H1 (cell line): ENCODE measurements around the gene CROCC. TPM values are rescaled to one million over a fixed set of nuclear protein-coding genes. Genes with fewer than 3 reads are reported as not detected.

Experiments used
- CTCF ChIA-PET: fragments of 300-600 bp; sonication (Branson Sonifier 250); formaldehyde crosslinking; loops from one replicate; lab custom pipeline; 2021; ENCODE audit not compliant: partially characterized antibody; lab: Charles Lee
- POLR2A ChIA-PET: fragments of 300-600 bp; sonication (Branson Sonifier 250); formaldehyde crosslinking; loops from one replicate; lab custom pipeline; 2021; ENCODE audit warnings: inconsistent platforms; ENCODE audit not compliant: partially characterized antibody; lab: Charles Lee
- DNase-seq, 2 experiments: peaks; one replicate each; pipeline versions ENCODE4 v3.0.0 to v3.0.0-alpha.2; 2010 to 2022; ENCODE audit warnings: low spot score in 2 of 2, low read depth in 1 of 2, mixed read lengths in 1 of 2
- FAIRE-seq: peaks from 2 replicates; lab custom pipeline; 2011; peaks lifted over from hg19 to GRCh38; lab: Jason Lieb, UNC
- H2AFZ ChIP-seq: 2 replicates; pipeline ENCODE4 v1.8.1; 2012; ENCODE audit warnings: low read length, inconsistent platforms
- H2AK5ac ChIP-seq: 2 replicates; pipeline ENCODE4 v1.6.1; 2013; ENCODE audit warnings: low read depth, low read length
- H2BK120ac ChIP-seq: replicated peaks from 2 replicates; pipeline ENCODE3; 2013; ENCODE audit warnings: low read depth, low read length, inconsistent platforms
- H2BK12ac ChIP-seq: 2 replicates; pipeline ENCODE4 v1.6.1; 2013; ENCODE audit warnings: low read depth, low read length
- H2BK15ac ChIP-seq: 2 replicates; pipeline ENCODE4 v1.6.1; 2013; ENCODE audit warnings: low read length
- H2BK20ac ChIP-seq: 2 replicates; pipeline ENCODE4 v1.6.1; 2013; ENCODE audit warnings: low read length
- H2BK5ac ChIP-seq: 2 replicates; pipeline ENCODE4 v1.6.1; 2013; ENCODE audit warnings: low read depth, low read length
- H3K14ac ChIP-seq: 2 replicates; pipeline ENCODE4 v1.6.1; 2013; ENCODE audit warnings: inconsistent platforms; ENCODE audit not compliant: insufficient read length
- H3K18ac ChIP-seq: 2 replicates; pipeline ENCODE4 v1.6.1; 2013; ENCODE audit warnings: low read length; ENCODE audit errors: extremely low read depth
- H3K23ac ChIP-seq: 2 replicates; pipeline ENCODE4 v1.6.1; 2013; ENCODE audit warnings: inconsistent platforms; ENCODE audit not compliant: insufficient read length
- H3K23me2 ChIP-seq: 2 replicates; pipeline ENCODE4 v1.6.1; 2013; ENCODE audit warnings: low read depth, low read length
- H3K27ac ChIP-seq: 2 replicates; pipeline ENCODE4 v1.6.1; 2011; ENCODE audit warnings: low read depth, low read length, inconsistent platforms
- H3K27me3 ChIP-seq, 4 experiments: replicated peaks in 1 of 4; 1 replicate in 1 of 4; 2 replicates in 3 of 4; pipeline versions ENCODE4 v1.6.1 to v1.8.1; 2011 to 2013; ENCODE audit warnings: low read length in 3 of 4, mild to moderate bottlenecking in 3 of 4, inconsistent platforms in 2 of 4, mixed read lengths in 2 of 4, moderate library complexity in 1 of 4; ENCODE audit not compliant: control insufficient read depth in 3 of 4, insufficient read depth in 3 of 4; ENCODE audit errors: extremely low read depth in 1 of 4
- H3K36me3 ChIP-seq, 4 experiments: 2 replicates each; pipeline versions ENCODE4 v1.6.1 to v1.8.1; 2011 to 2013; ENCODE audit warnings: mild to moderate bottlenecking in 4 of 4, low read length in 3 of 4, moderate library complexity in 2 of 4, control low read depth in 1 of 4, inconsistent platforms in 1 of 4; ENCODE audit not compliant: insufficient read depth in 4 of 4, control insufficient read depth in 2 of 4
- H3K4ac ChIP-seq: replicated peaks from 2 replicates; pipeline ENCODE3; 2013; ENCODE audit warnings: low read length, low read depth, mixed read lengths, inconsistent platforms; ENCODE audit not compliant: insufficient read length
- H3K4me1 ChIP-seq, 4 experiments: replicated peaks in 1 of 4; 1 replicate in 1 of 4; 2 replicates in 3 of 4; pipeline versions ENCODE4 v1.6.1 to v1.8.1; 2011 to 2013; ENCODE audit warnings: low read length in 3 of 4, inconsistent platforms in 2 of 4, mixed read lengths in 1 of 4; ENCODE audit not compliant: insufficient read depth in 4 of 4, control insufficient read depth in 3 of 4
- H3K4me2 ChIP-seq, 2 experiments: 2 replicates each; pipeline versions ENCODE4 v1.6.1 to v1.8.1; 2011 to 2013; ENCODE audit warnings: low read depth in 2 of 2, low read length in 2 of 2, control low read depth in 1 of 2, inconsistent platforms in 1 of 2, mild to moderate bottlenecking in 1 of 2; ENCODE audit not compliant: insufficient read depth in 1 of 2
- H3K4me3 ChIP-seq, 4 experiments: fragments of 200-600, 300-600 bp in 1 of 4; sonication (generic), shearing (Covaris generic), sonication (Bioruptor Twin) in 1 of 4; 2 replicates each; pipeline versions ENCODE4 v1.5.1 to v1.8.1; 2011 to 2016; ENCODE audit warnings: low read length in 4 of 4, low read depth in 3 of 4, control low read depth in 2 of 4, inconsistent platforms in 2 of 4, mild to moderate bottlenecking in 2 of 4, mixed read lengths in 1 of 4, moderate library complexity in 1 of 4; ENCODE audit not compliant: insufficient read depth in 2 of 4; ENCODE audit errors: extremely low read depth in 1 of 4
- H3K56ac ChIP-seq: replicated peaks from 2 replicates; pipeline ENCODE3; 2013; ENCODE audit warnings: low read depth, mild to moderate bottlenecking, mixed read lengths, low read length, inconsistent platforms; ENCODE audit not compliant: insufficient read length
- H3K79me1 ChIP-seq: 2 replicates; pipeline ENCODE4 v1.6.1; 2013; ENCODE audit warnings: low read depth, low read length, control low read depth
- H3K79me2 ChIP-seq, 2 experiments: 2 replicates each; pipeline versions ENCODE4 v1.6.1 to v1.8.1; 2012 to 2013; ENCODE audit warnings: low read length in 2 of 2, mild to moderate bottlenecking in 2 of 2, inconsistent platforms in 1 of 2; ENCODE audit not compliant: insufficient read depth in 2 of 2, control insufficient read depth in 1 of 2
- H3K9ac ChIP-seq, 4 experiments: replicated peaks in 1 of 4; 1 replicate in 1 of 4; 2 replicates in 3 of 4; pipeline versions ENCODE4 v1.6.1 to v1.8.1; 2011 to 2013; ENCODE audit warnings: low read depth in 3 of 4, low read length in 3 of 4, control low read depth in 2 of 4, mild to moderate bottlenecking in 2 of 4, moderate library complexity in 2 of 4, inconsistent platforms in 1 of 4; ENCODE audit errors: extremely low read depth in 1 of 4
- H3K9me3 ChIP-seq, 2 experiments: 2 replicates each; pipeline versions ENCODE4 v1.6.1 to v1.8.1; 2012 to 2013; ENCODE audit warnings: mild to moderate bottlenecking in 2 of 2, moderate library complexity in 2 of 2, control low read depth in 1 of 2, inconsistent platforms in 1 of 2, low read depth in 1 of 2, low read length in 1 of 2, mixed read lengths in 1 of 2; ENCODE audit not compliant: insufficient read depth in 2 of 2
- H4K20me1 ChIP-seq, 2 experiments: replicated peaks in 1 of 2; 2 replicates each; pipeline versions ENCODE3 to v1.8.1; 2011 to 2013; ENCODE audit warnings: inconsistent platforms in 2 of 2, low read length in 2 of 2, mild to moderate bottlenecking in 1 of 2; ENCODE audit not compliant: insufficient read depth in 2 of 2, control insufficient read depth in 1 of 2
- H4K5ac ChIP-seq: 2 replicates; pipeline ENCODE4 v1.6.1; 2013; ENCODE audit warnings: low read length, low read depth, mixed read lengths, inconsistent platforms; ENCODE audit not compliant: insufficient read length
- H4K8ac ChIP-seq: 2 replicates; pipeline ENCODE4 v1.8.0; 2013; ENCODE audit warnings: mild to moderate bottlenecking, moderate library complexity, low read length, inconsistent platforms; ENCODE audit not compliant: insufficient read depth; ENCODE audit errors: extremely low read depth
- H4K91ac ChIP-seq: replicated peaks from 2 replicates; pipeline ENCODE3; 2013; ENCODE audit warnings: low read length, mixed read lengths, inconsistent platforms; ENCODE audit not compliant: insufficient read length
- CHD2 ChIP-seq: IDR thresholded peaks from 2 replicates; pipeline ENCODE4 v1.6.1; 2012; ENCODE audit warnings: low read length, improper control_type of control experiment
- CREB1 ChIP-seq: IDR thresholded peaks from 2 replicates; pipeline ENCODE4 v1.6.1; 2012; ENCODE audit warnings: inconsistent platforms
- MAX ChIP-seq: IDR thresholded peaks from 2 replicates; pipeline ENCODE4 v1.6.1; 2012; ENCODE audit warnings: inconsistent platforms
- NANOG ChIP-seq: IDR thresholded peaks from 2 replicates; pipeline ENCODE4 v1.6.1; 2011; ENCODE audit warnings: low read length, low read depth, mild to moderate bottlenecking, inconsistent platforms; ENCODE audit not compliant: insufficient read depth, poor library complexity, severe bottlenecking
- POLR2AphosphoS5 ChIP-seq: IDR thresholded peaks from 2 replicates; pipeline ENCODE4 v1.6.1; 2011; ENCODE audit warnings: low read depth, low read length
- RXRA ChIP-seq: IDR thresholded peaks from 2 replicates; pipeline ENCODE4 v1.6.1; 2011; ENCODE audit warnings: low read depth, mild to moderate bottlenecking, low read length, moderate library complexity; ENCODE audit not compliant: insufficient read depth
- SP1 ChIP-seq: IDR thresholded peaks from 2 replicates; pipeline ENCODE4 v1.6.1; 2011; ENCODE audit warnings: low read depth, low read length
- TEAD4 ChIP-seq: IDR thresholded peaks from 2 replicates; pipeline ENCODE4 v1.6.1; 2012; ENCODE audit warnings: low read depth, low read length, inconsistent platforms, mixed read lengths
- USF2 ChIP-seq: IDR thresholded peaks from 2 replicates; pipeline ENCODE4 v1.6.1; 2011; ENCODE audit warnings: low read length, improper control_type of control experiment
- ZNF274 ChIP-seq: IDR thresholded peaks from 2 replicates; pipeline ENCODE4 v1.7.0; 2012; ENCODE audit warnings: low read length, borderline replicate concordance; ENCODE audit errors: extremely low read depth
- WGBS, 2 experiments: shearing (Covaris generic) in 1 of 2; methylation state at CpG; one replicate each; pipeline versions ENCODE4 v1.1.6 to v1.1.7; 2013 to 2015; ENCODE audit warnings: low lambda C conversion rate in 2 of 2, mixed read lengths in 2 of 2, inconsistent platforms in 1 of 2, low coverage in 1 of 2, missing lambda C conversion rate in 1 of 2; ENCODE audit not compliant: insufficient replicate concordance in 2 of 2, insufficient coverage in 1 of 2, insufficient read length in 1 of 2; ENCODE audit errors: extremely low coverage in 1 of 2, missing lambda C conversion rate in 1 of 2; 5-methylcytosine and 5-hydroxymethylcytosine counted together
- polyA plus RNA-seq, 7 experiments: library from polyadenylated mRNA; depleted of rRNA in 3 of 7; stranded (reverse) in 5 of 7; unstranded in 2 of 7; fragments of >200 nt in 5 of 7; fragments of 200-250 nt in 2 of 7; gene quantifications; 1 replicate in 5 of 7; 2 replicates in 1 of 7; 4 replicates in 1 of 7; pipeline versions ENCODE4 v1.2.1 to v1.2.3, GENCODE V29; 2011 to 2013; ENCODE audit warnings: missing spikeins in 2 of 7, mixed read lengths in 2 of 7
- total RNA-seq: library from RNA; stranded (reverse); fragmentation: NEBNext Ultra II Directional; extraction: Animal tissue kit (Norgen Biotek cat#: 25700); gene quantifications from 2 replicates; pipeline ENCODE4 v1.2.1, GENCODE V29; 2021

Gene CROCC
- total and polyA plus RNA-seq, 2 of the 8 experiments (the other 6 are each of a cell fraction or from before 2014, with no cell fraction given): 12.1 to 39.5 TPM

GRCh38 chr1:17012775-17013490, 91.2 kb downstream of the CROCC start:
- Histone ChIP-seq H3K9ac (no peak overlapping the region; a peak in 1 of 7 replicates), H3K36me3 (no peaks in the 10 kb centered on the region), H2AK5ac (0 out of 2 replicates have a peak overlapping the region, but pooled peaks have one; percentile 67), H3K23me2 (peaks cover 5% of the 10 kb centered on the region; the same call in 1 of the 2 replicates), H4K20me1 (peaks cover 0 to 5% of the 10 kb centered on the region in 2 experiments), H3K56ac (no peak overlapping the region), H3K18ac (peak overlapping the region; percentile 56), H3K27ac (0 out of 2 replicates have a peak overlapping the region, but pooled peaks have one; percentile 30), H4K8ac (peak overlapping the region; percentile 89), H3K79me2 (peaks cover 0 to 4% of the 10 kb centered on the region in 2 experiments; a peak in 1 of 4 replicates), H2BK12ac (peak overlapping the region; percentile 96; the same call in 1 of the 2 replicates), H3K27me3 (no peaks in the 10 kb centered on the region), H3K23ac (no peak overlapping the region), H3K4me1 (peaks cover 24 to 43% (median 31%) of the 10 kb centered on the region in 4 experiments), H3K4ac (peak overlapping the region; percentile 61), H4K91ac (peak overlapping the region; percentile 88), H2BK15ac (peak overlapping the region; percentile 97), H2BK5ac (peak overlapping the region; percentile 41; the same call in 1 of the 2 replicates), H2BK120ac (peak overlapping the region; percentile 59), H3K79me1 (no peaks in the 10 kb centered on the region; the same call in 1 of the 2 replicates), H3K9me3 (no peaks in the 10 kb centered on the region), H3K4me3 (peak overlapping the region in 2 of 4 experiments; percentile 17 to 94; a peak in 2 of 8 replicates), H3K4me2 (peak overlapping the region; percentile 55 to 69), H3K14ac (no peak overlapping the region), H2AFZ (no peak overlapping the region), H4K5ac (peak overlapping the region; percentile 21), H2BK20ac (peak overlapping the region; percentile 98)
- DNase-seq (no peak), FAIRE-seq (peak; percentile 19)
- POLR2A ChIA-PET: interaction anchor here (0.8 to 1.9 kb wide), 12 partner anchors 9 to 116 kb away, joined by 3 to 7 read pairs (median 3); partner anchors contain the start of gene CROCC
- CTCF ChIA-PET: interaction anchor here (0.7 to 3.9 kb wide), 11 partner anchors 10 to 286 kb away, joined by 3 to 31 read pairs (median 3); partner anchors contain the start of gene MFAP2
- WGBS, 2 experiments: 67% methylated on average over 9 of the region's 9 CpGs; no CpG with 5 or more reads in 1 of the 2 experiments
- peak; percentile 59 for TF ChIP-seq USF2
- no peak for TF ChIP-seq ZNF274
- peak; percentile 29; the same call in 1 of the 2 replicates for TF ChIP-seq SP1
- peak; percentile 98 for TF ChIP-seq TEAD4
- peak; percentile 12 for TF ChIP-seq NANOG
- no peak for TF ChIP-seq CREB1
- peak; percentile 39; the same call in 1 of the 2 replicates for TF ChIP-seq MAX
- 0 out of 2 replicates have a peak, but pooled peaks have one; percentile 20 for TF ChIP-seq POLR2AphosphoS5
- 0 out of 2 replicates have a peak, but pooled peaks have one; percentile 17 for TF ChIP-seq RXRA
- no peak for TF ChIP-seq CHD2
